Panc1 (cell line): ENCODE data around the gene PRR5L. TPM values are rescaled to one million over a fixed set of nuclear protein-coding genes. Genes with fewer than 3 reads are reported as not detected.

Experiments used
- ATAC-seq: fragments of 200-7000 bp; cut with Tn5 transposase; 2 replicates; pipeline ENCODE4 v1.9.1; 2020; ENCODE audit warnings: mild to moderate bottlenecking, moderate library complexity
- BruUV-seq: library from RNA; stranded (reverse); fragments of 400-500 nt; replicated peaks from 2 replicates; lab custom pipeline; 2021; lab: Mats Ljungman, UMichigan
- CTCF ChIA-PET: fragments of 300-600 bp; sonication (Branson Sonifier 250); formaldehyde crosslinking; loops from one replicate; lab custom pipeline; 2022; ENCODE audit warnings: antibody characterized with exemption; lab: Charles Lee
- POLR2A ChIA-PET: fragments of 300-600 bp; sonication (Branson Sonifier 250); formaldehyde crosslinking; loops from one replicate; lab custom pipeline; 2022; ENCODE audit warnings: antibody characterized with exemption; lab: Charles Lee
- DNase-seq: peaks from one replicate; pipeline ENCODE4 v3.0.0-alpha.2; 2010; ENCODE audit warnings: low read depth, low spot score
- H3K27ac ChIP-seq: 2 replicates; pipeline ENCODE4 v1.5.1; 2011; ENCODE audit warnings: mild to moderate bottlenecking, low read length, inconsistent platforms
- H3K27me3 ChIP-seq: fragments of 200-500 bp; sonication (Bioruptor generic); 2 replicates; pipeline ENCODE4 v1.6.0; 2014; ENCODE audit warnings: low read length, inconsistent platforms; ENCODE audit not compliant: control insufficient read depth, insufficient read depth
- H3K36me3 ChIP-seq: fragments of 200-500 bp; sonication (Bioruptor generic); 2 replicates; pipeline ENCODE4 v1.5.1; 2014; ENCODE audit warnings: inconsistent platforms, mild to moderate bottlenecking, low read length, moderate library complexity; ENCODE audit not compliant: control insufficient read depth, insufficient read depth
- H3K4me1 ChIP-seq: 2 replicates; pipeline ENCODE4 v1.5.1; 2011; ENCODE audit warnings: inconsistent platforms, mild to moderate bottlenecking, low read length, moderate library complexity; ENCODE audit not compliant: control insufficient read depth, insufficient read depth
- H3K4me3 ChIP-seq, 2 experiments: 2 replicates each; pipeline ENCODE4 v1.5.1; 2011 to 2012; ENCODE audit warnings: low read depth in 2 of 2, low read length in 2 of 2, mild to moderate bottlenecking in 2 of 2, inconsistent platforms in 1 of 2, moderate library complexity in 1 of 2
- H3K9me3 ChIP-seq: fragments of 200-500 bp; sonication (Bioruptor generic); 2 replicates; pipeline ENCODE4 v1.5.1; 2014; ENCODE audit warnings: low read depth, mild to moderate bottlenecking, inconsistent platforms, low read length, moderate library complexity; ENCODE audit not compliant: control insufficient read depth, insufficient read depth
- POLR2AphosphoS5 ChIP-seq: IDR thresholded peaks from 2 replicates; pipeline ENCODE4 v1.6.1; 2012; ENCODE audit warnings: mild to moderate bottlenecking, low read depth, low read length, moderate library complexity
- SIN3A ChIP-seq: IDR thresholded peaks from 2 replicates; pipeline ENCODE4 v1.6.1; 2012; ENCODE audit warnings: low read depth, mild to moderate bottlenecking, low read length, moderate library complexity, borderline replicate concordance; ENCODE audit not compliant: insufficient read depth
- TCF7L2 ChIP-seq: IDR thresholded peaks from 2 replicates; pipeline ENCODE4 v1.6.1; 2011; ENCODE audit warnings: mild to moderate bottlenecking, low read depth, low read length, inconsistent platforms
- in situ Hi-C: cut with HindIII; loops from 2 replicates; pipeline ENCODE4 v1.10.0; 2016; ENCODE audit warnings: low sequenced_read_pairs, low pct_unique_long_range_greater_than_20kb
- intact Hi-C: fragments of 100-400 bp; cut with micrococcal nuclease; formaldehyde crosslinking; loops from one replicate; pipeline ENCODE4 v1.10.0; 2022; ENCODE audit not compliant: unreplicated experiment
- total RNA-seq: library from RNA; stranded (reverse); gene quantifications from one replicate; pipeline ENCODE4 v1.2.1, GENCODE V29; 2021; ENCODE audit not compliant: unreplicated experiment
- TF ChIP-seq, protein P1 (sequence below), 2 experiments: IDR thresholded peaks; 2 replicates each; pipeline ENCODE4 v1.6.1; 2011 to 2012; ENCODE audit warnings: low read depth in 2 of 2, control low read depth in 1 of 2, low read length in 1 of 2, mild to moderate bottlenecking in 1 of 2, moderate library complexity in 1 of 2; ENCODE audit not compliant: insufficient read depth in 1 of 2
- TF ChIP-seq, protein P2 (sequence below): fragments of 450-650 bp; IDR thresholded peaks from 2 replicates; pipeline ENCODE4 v1.5.1; 2017; ENCODE audit warnings: mild to moderate bottlenecking

Gene PRR5L
- total RNA-seq, 1 experiment from 2014 or later, result 0.36 TPM

GRCh38 chr11:36446135-36446534, 150.0 kb downstream of the PRR5L start:
- POLR2A ChIA-PET, result no interaction called here

GRCh38 chr11:36447514-36447913, 151.4 kb downstream of the PRR5L start:
- no TSS peak for BruUV-seq
- ATAC-seq (no peak), DNase-seq (no peak)
- Histone ChIP-seq H3K4me1 (no peaks in the 10 kb centered on the region), H3K27ac (no peak overlapping the region), H3K9me3 (no peaks in the 10 kb centered on the region), H3K27me3 (peaks cover 6% of the 10 kb centered on the region; the same call in 1 of the 2 replicates), H3K4me3 (no peak overlapping the region), H3K36me3 (no peaks in the 10 kb centered on the region)
- in situ Hi-C loops, result no loop called here
- intact Hi-C loops, result no loop called here
- TF ChIP-seq TCF7L2 (no peak), POLR2AphosphoS5 (no peak), SIN3A (no peak)
- TF ChIP-seq, protein P1, sequence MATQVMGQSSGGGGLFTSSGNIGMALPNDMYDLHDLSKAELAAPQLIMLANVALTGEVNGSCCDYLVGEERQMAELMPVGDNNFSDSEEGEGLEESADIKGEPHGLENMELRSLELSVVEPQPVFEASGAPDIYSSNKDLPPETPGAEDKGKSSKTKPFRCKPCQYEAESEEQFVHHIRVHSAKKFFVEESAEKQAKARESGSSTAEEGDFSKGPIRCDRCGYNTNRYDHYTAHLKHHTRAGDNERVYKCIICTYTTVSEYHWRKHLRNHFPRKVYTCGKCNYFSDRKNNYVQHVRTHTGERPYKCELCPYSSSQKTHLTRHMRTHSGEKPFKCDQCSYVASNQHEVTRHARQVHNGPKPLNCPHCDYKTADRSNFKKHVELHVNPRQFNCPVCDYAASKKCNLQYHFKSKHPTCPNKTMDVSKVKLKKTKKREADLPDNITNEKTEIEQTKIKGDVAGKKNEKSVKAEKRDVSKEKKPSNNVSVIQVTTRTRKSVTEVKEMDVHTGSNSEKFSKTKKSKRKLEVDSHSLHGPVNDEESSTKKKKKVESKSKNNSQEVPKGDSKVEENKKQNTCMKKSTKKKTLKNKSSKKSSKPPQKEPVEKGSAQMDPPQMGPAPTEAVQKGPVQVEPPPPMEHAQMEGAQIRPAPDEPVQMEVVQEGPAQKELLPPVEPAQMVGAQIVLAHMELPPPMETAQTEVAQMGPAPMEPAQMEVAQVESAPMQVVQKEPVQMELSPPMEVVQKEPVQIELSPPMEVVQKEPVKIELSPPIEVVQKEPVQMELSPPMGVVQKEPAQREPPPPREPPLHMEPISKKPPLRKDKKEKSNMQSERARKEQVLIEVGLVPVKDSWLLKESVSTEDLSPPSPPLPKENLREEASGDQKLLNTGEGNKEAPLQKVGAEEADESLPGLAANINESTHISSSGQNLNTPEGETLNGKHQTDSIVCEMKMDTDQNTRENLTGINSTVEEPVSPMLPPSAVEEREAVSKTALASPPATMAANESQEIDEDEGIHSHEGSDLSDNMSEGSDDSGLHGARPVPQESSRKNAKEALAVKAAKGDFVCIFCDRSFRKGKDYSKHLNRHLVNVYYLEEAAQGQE (IDR thresholded peaks at IDR 0.05; ENCODE audit: insufficient read depth in 1 of 2, low read depth in 2 of 2, low read length in 1 of 2), result no peak
- TF ChIP-seq, protein P2, sequence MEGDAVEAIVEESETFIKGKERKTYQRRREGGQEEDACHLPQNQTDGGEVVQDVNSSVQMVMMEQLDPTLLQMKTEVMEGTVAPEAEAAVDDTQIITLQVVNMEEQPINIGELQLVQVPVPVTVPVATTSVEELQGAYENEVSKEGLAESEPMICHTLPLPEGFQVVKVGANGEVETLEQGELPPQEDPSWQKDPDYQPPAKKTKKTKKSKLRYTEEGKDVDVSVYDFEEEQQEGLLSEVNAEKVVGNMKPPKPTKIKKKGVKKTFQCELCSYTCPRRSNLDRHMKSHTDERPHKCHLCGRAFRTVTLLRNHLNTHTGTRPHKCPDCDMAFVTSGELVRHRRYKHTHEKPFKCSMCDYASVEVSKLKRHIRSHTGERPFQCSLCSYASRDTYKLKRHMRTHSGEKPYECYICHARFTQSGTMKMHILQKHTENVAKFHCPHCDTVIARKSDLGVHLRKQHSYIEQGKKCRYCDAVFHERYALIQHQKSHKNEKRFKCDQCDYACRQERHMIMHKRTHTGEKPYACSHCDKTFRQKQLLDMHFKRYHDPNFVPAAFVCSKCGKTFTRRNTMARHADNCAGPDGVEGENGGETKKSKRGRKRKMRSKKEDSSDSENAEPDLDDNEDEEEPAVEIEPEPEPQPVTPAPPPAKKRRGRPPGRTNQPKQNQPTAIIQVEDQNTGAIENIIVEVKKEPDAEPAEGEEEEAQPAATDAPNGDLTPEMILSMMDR, result no peak
- ChIA-PET POLR2A (no interaction called here), CTCF (no interaction called here)

More at GRCh38 chr11:36446135-36446534, 150.0 kb downstream of the PRR5L start:
- CTCF ChIA-PET, result no interaction called here
- Histone ChIP-seq H3K4me3 (no peak overlapping the region), H3K27me3 (peaks cover 6% of the 10 kb centered on the region; the same call in 1 of the 2 replicates), H3K4me1 (no peaks in the 10 kb centered on the region), H3K9me3 (no peaks in the 10 kb centered on the region), H3K27ac (no peak overlapping the region), H3K36me3 (no peaks in the 10 kb centered on the region)
- no peak for ATAC-seq
- in situ Hi-C loops, result no loop called here
- intact Hi-C loops, result no loop called here
- TF ChIP-seq TCF7L2 (no peak), SIN3A (no peak), POLR2AphosphoS5 (no peak)
- TF ChIP-seq, protein P1 (IDR thresholded peaks at IDR 0.05; ENCODE audit: insufficient read depth in 1 of 2, low read depth in 2 of 2, low read length in 1 of 2), result no peak
- TF ChIP-seq, protein P2, result no peak
- DNase-seq, result no peak
- BruUV-seq, result no TSS peak
